Measurements from ENCODE around the gene CHMP4A. TPM values are rescaled to one million over a fixed set of nuclear protein-coding genes. Genes with fewer than 3 reads are reported as not detected.

Gene CHMP4A
- total RNA-seq, 2 donors from 2014 or later = 61.5 to 66.8 TPM

- Histone ChIP-seq H3K9me3 (no peaks in the 10 kb centered on the region), H3K4me1 (replicated peaks) (peaks cover 7% of the 10 kb centered on the region)
Observed at GRCh38 chr14:24233538-24233866, 20.2 kb upstream of the CHMP4A start.

DNA sequence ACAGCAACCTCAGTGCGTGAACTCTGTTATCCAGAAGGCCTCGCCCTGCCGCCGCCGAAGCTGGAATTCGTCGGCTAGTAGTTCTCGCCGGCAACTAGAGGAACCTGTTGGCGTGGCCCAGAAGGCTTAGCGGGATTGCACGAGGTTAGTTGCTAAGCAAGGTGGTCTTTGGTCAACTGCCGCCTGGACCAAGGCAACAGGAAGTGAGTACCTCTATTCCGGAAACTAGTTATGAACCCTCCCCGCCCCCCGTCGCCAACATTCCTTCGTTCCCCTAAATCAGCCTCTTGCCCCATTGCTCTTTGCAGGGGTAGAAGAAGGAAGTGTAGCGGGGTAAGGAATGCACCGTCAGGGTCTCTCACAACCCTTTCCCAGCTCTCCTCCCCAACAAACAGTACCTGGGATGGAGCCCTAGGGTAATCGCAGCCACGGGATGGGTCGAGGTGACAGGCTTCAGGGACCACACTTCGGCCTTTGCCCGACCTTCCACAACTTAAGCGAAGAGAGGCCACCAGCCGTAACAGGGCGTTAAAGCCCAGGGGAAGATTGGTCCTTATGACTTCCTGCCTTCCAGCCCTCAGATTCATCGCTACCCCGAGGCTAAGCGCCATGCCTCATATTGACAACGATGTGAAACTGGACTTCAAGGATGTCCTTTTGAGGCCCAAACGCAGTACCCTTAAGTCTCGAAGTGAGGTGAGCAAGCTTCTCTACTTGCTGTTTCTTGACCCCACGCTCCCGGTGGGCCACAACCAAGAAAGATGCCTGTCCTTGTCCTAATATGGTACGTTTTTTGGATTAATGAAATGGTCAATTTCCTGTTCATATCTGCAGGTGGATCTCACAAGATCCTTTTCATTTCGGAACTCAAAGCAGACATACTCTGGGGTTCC is 19.6 kb upstream of the CHMP4A start, which contains the start of gene GMPR2:
TSS of gene GMPR2 (plus strand) at position 285 of the 893 bp plus-strand sequence. CDS start at position 610, 325 bp downstream.
- WGBS = 3% methylated on average over 38 of the region's 38 CpGs
- intact Hi-C loops (cut with DNase I) = no loop called here
- TF ChIP-seq POLR2A (IDR thresholded peaks at IDR 0.05) (peak; percentile 25), POLR2AphosphoS5 (IDR thresholded peaks at IDR 0.05) (peak; percentile 69), CTCF (IDR thresholded peaks at IDR 0.05) (peak in 1 of 4 experiments; percentile 3)

More at GRCh38 chr14:24233538-24233866, 20.2 kb upstream of the CHMP4A start:
- TF ChIP-seq POLR2A (IDR thresholded peaks at IDR 0.05) = no peak
- no peak for TF ChIP-seq CTCF (IDR thresholded peaks at IDR 0.05)
- no peak for TF ChIP-seq POLR2AphosphoS5 (IDR thresholded peaks at IDR 0.05)
- Histone ChIP-seq H3K27ac (peak overlapping the region; percentile 83 to 88), H3K36me3 (peaks cover 3 to 6% of the 10 kb centered on the region in 2 donors), H3K4me3 (peak overlapping the region; percentile 71 to 72), H3K27me3 (replicated peaks; ENCODE audit: insufficient read depth) (no peaks in the 10 kb centered on the region)
- 58% methylated on average over 2 of the region's 2 CpGs for whole genome bisulfite sequencing
- intact Hi-C loops (cut with DNase I) = no loop called here
- no peak for DNase-seq (ENCODE audit: low spot score)

GRCh38 chr14:24232121-24232644 is 18.9 kb upstream of the CHMP4A start, which contains the start of gene NEDD8:
TSS of gene NEDD8 (minus strand) at chr14:24232367. CDS start at chr14:24232267, 100 bp downstream.
- DNase-seq (ENCODE audit: low spot score) = peak; percentile 90
- Histone ChIP-seq H3K27ac (peak within 1 kb of the TSS; percentile 83 to 88), H3K9me3 (no peaks in the 10 kb centered on the region), H3K4me3 (peak within 1 kb of the TSS; percentile 71 to 72), H3K4me1 (replicated peaks) (peaks cover 7% of the 10 kb centered on the region), H3K36me3 (peaks cover 1 to 6% of the 10 kb centered on the region in 2 donors), H3K27me3 (replicated peaks; ENCODE audit: insufficient read depth) (no peaks in the 10 kb centered on the region)
- TF ChIP-seq POLR2A (IDR thresholded peaks at IDR 0.05) (peak; percentile 43), CTCF (IDR thresholded peaks at IDR 0.05) (peak in 1 of 4 experiments; percentile 7), POLR2AphosphoS5 (IDR thresholded peaks at IDR 0.05) (no peak)
- intact Hi-C loops (cut with DNase I) = no loop called here
- WGBS = 0% methylated on average over 27 of the region's 30 CpGs

More for the DNA sequence above, 19.6 kb upstream of the CHMP4A start, which contains the start of gene GMPR2:
- no peak for DNase-seq (ENCODE audit: low spot score)
- Histone ChIP-seq H3K36me3 (peaks cover 3 to 6% of the 10 kb centered on the region in 2 donors), H3K9me3 (no peaks in the 10 kb centered on the region), H3K4me3 (peak within 1 kb of the TSS; percentile 71 to 72), H3K27ac (peak within 1 kb of the TSS; percentile 83 to 88), H3K4me1 (replicated peaks) (peaks cover 7% of the 10 kb centered on the region), H3K27me3 (replicated peaks; ENCODE audit: insufficient read depth) (no peaks in the 10 kb centered on the region)

DNA sequence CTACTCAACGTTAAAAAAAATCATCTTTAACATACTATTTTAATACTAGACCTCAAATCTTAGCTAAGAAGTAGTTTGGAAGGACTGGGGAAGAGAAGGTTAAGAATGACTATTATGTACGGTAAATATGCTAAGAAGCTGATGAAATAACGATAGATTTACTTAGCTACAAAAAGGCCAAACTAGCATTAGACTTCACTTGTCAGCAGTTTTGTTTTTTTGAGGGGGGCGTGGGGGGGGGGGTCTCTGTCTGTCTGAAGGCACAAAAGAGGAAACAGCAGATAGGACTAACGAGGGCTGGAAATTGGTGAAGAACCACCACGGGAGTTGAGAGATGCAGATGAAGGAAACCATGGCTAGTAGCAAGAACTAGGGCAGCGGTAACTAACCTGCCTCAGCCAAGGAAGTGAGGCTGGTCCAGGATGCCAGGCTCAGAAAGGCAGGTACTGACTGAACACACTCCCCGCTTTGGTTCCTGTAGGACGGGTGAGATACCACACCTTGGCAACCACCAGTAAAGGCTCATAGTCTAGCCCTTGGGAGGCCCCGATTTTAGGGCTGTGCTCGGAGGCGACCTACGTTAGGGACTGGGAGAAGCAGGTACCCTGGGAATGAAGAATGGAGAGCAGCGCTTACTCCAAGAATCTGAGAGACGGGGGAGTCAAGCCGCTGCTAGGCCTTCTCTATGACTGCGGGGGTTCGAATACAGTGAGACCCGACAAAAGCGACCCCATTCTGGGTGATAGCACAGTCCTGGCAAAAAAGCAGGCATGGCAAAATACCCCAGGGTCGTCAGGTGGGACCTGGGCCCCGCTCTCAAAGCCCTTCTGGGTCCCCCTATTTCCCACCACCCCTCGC is 18.2 kb upstream of the CHMP4A start:
- H3K27me3 ChIP-seq (replicated peaks; ENCODE audit: insufficient read depth) = no peaks in the 10 kb centered on the region
- peaks cover 7% of the 10 kb centered on the region for H3K4me1 ChIP-seq (replicated peaks)
- peak overlapping the region; percentile 71 to 72 for H3K4me3 ChIP-seq
- H3K9me3 ChIP-seq = no peaks in the 10 kb centered on the region
- TF ChIP-seq POLR2AphosphoS5 (IDR thresholded peaks at IDR 0.05) (no peak), POLR2A (IDR thresholded peaks at IDR 0.05) (no peak), CTCF (IDR thresholded peaks at IDR 0.05) (no peak)
- WGBS = 11% methylated on average over 23 of the region's 23 CpGs
- H3K27ac ChIP-seq = peak overlapping the region; percentile 83 to 88
- H3K36me3 ChIP-seq = peaks cover 0 to 6% of the 10 kb centered on the region in 2 donors
- DNase-seq (ENCODE audit: low spot score) = no peak
- intact Hi-C loops (cut with DNase I) = loop anchor here (1.0 kb wide), 1 partner anchor 16 kb away; no protein-coding TSS in a partner anchor

Measured in prostate gland (tissue), 2 donors.